ENCODE measurements around the gene BTBD9.

Gene BTBD9

GRCh38 chr6:38214159-38214558, 425.6 kb downstream of the BTBD9 start:
- TF ChIP-seq CTCF (IDR thresholded peaks at IDR 0.05; ENCODE audit: low read length, missing control alignments) = no peak
- DNase-seq (ENCODE audit: low read depth) = no peak
- no peak overlapping the region for H3K4me3 ChIP-seq (replicated peaks; ENCODE audit: low read depth, low read length)

- no peak overlapping the region for H3K4me3 ChIP-seq (replicated peaks; ENCODE audit: low read depth, low read length)
- TF ChIP-seq CTCF (IDR thresholded peaks at IDR 0.05; ENCODE audit: low read length, missing control alignments) = no peak
- DNase-seq (ENCODE audit: low read depth) = no peak
Observed at GRCh38 chr6:38213251-38213658, 426.5 kb downstream of the BTBD9 start.

GRCh38 chr6:38212579-38212978, 427.1 kb downstream of the BTBD9 start:
- TF ChIP-seq CTCF (IDR thresholded peaks at IDR 0.05; ENCODE audit: low read length, missing control alignments) = no peak
- no peak for DNase-seq (ENCODE audit: low read depth)
- H3K4me3 ChIP-seq (replicated peaks; ENCODE audit: low read depth, low read length) = no peak overlapping the region

GRCh38 chr6:38212116-38212515, 427.6 kb downstream of the BTBD9 start:
- TF ChIP-seq CTCF (IDR thresholded peaks at IDR 0.05; ENCODE audit: low read length, missing control alignments) = no peak
- no peak overlapping the region for H3K4me3 ChIP-seq (replicated peaks; ENCODE audit: low read depth, low read length)
- no peak for DNase-seq (ENCODE audit: low read depth)

- TF ChIP-seq CTCF (IDR thresholded peaks at IDR 0.05; ENCODE audit: low read length, missing control alignments) = no peak
- no peak overlapping the region for H3K4me3 ChIP-seq (replicated peaks; ENCODE audit: low read depth, low read length)
- no peak for DNase-seq (ENCODE audit: low read depth)
Observed at GRCh38 chr6:38209371-38210260, 430.1 kb downstream of the BTBD9 start.

GRCh38 chr6:38208028-38208427, 431.7 kb downstream of the BTBD9 start:
- no peak overlapping the region for H3K4me3 ChIP-seq (replicated peaks; ENCODE audit: low read depth, low read length)
- no peak for DNase-seq (ENCODE audit: low read depth)
- no peak for TF ChIP-seq CTCF (IDR thresholded peaks at IDR 0.05; ENCODE audit: low read length, missing control alignments)

- no peak overlapping the region for H3K4me3 ChIP-seq (replicated peaks; ENCODE audit: low read depth, low read length)
- no peak for TF ChIP-seq CTCF (IDR thresholded peaks at IDR 0.05; ENCODE audit: low read length, missing control alignments)
- DNase-seq (ENCODE audit: low read depth) = no peak
Observed at GRCh38 chr6:38207375-38207774, 432.4 kb downstream of the BTBD9 start.

Measured in fibroblast of pulmonary artery (primary cell).